Stimulated activated CD8-positive, alpha-beta memory T cell treated with anti-CD3 and anti-CD28 coated beads, Interleukin-12 subunit alpha, Interleukin-12 subunit beta, amount 100 ng/mL, for 4 hours (primary cell): ENCODE data around the gene GPLD1.

Experiments
- DNase-seq: peaks from one replicate; pipeline ENCODE4 v3.0.0-alpha.2; 2020; ENCODE audit warnings: low read depth

Gene GPLD1

GRCh38 chr6:24497254-24497970, 8.0 kb upstream of the GPLD1 start:
- no peak for DNase-seq

GRCh38 chr6:24494821-24495795, 5.7 kb upstream of the GPLD1 start, which contains the start of gene ALDH5A1:
ALDH5A1 (plus strand) TSS chr6:24494969; CDS start chr6:24494997, 28 bp downstream.
- peak; percentile 76 for DNase-seq

DNA sequence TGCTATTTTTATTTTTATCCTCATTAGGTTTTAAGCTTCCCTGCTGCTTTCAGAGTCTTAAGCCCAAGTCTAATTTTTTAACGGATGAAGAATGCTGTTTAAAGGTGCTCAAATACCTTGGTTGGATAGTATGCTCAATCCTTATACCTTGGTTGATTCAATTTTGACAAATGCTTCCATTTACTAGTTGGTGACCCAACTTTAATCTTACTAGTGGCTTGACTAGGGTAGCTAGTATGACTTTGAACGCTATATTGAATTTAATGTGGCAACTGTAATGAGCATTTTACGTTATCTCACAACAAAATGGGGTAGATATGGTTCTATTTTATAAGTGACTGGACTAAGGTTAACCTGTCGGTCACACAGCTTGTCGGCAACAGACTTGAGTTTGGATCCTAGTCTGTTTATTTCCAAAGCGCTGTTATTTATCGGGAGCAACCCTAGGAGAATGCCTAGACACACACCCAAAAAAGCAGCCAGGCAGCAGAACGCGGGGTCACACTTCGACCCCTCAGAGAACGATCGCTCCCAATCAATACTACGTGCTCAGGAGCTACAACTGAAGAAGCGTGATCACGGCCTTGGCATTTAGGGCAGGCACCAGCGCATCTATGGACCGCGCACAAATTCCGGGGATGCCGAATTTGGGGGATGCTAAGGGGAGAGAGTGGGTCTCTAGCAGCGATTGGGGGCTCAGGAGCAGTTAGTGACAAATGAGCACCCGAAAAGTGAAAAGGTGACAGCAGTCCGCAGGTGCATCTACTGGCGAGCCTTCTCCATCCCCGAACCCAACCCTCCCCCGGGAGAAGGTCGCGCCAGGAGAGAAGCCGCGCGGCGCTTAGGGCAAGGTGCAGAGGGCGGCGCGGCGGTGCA, 4.8 kb upstream of the GPLD1 start:
- no peak for DNase-seq

- DNase-seq, result no peak
These were observed 3.1 kb upstream of the GPLD1 start for GRCh38 chr6:24492475-24492874.

- no peak for DNase-seq
These were observed 1.6 kb upstream of the GPLD1 start for GRCh38 chr6:24490948-24491347.

GRCh38 chr6:24489881-24490280, 503 bp upstream of the GPLD1 start:
- no peak for DNase-seq

DNA sequence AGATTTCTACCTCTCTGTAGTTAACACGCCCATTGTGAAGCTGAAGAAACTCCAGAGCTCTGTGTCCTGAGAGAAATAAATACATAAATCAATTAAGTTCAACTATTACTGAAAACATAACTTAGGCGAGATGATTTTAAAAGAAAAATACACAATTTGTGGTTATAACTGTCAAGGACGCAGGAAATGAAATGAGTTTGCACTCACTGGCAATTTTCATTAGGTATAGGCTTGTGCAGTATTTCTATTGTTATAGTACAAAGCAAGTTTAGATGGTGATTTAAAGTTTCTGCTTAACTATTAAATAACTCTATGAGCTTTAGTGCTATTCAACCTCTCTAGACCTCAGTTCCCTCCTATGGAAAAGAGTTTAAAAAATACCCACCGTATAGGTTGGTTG, 3.3 kb downstream of the GPLD1 start:
- no peak for DNase-seq

- DNase-seq, result no peak
These were observed 4.6 kb downstream of the GPLD1 start for GRCh38 chr6:24484657-24485323.

GRCh38 chr6:24481449-24481848, 7.9 kb downstream of the GPLD1 start:
- DNase-seq, result no peak

DNA sequence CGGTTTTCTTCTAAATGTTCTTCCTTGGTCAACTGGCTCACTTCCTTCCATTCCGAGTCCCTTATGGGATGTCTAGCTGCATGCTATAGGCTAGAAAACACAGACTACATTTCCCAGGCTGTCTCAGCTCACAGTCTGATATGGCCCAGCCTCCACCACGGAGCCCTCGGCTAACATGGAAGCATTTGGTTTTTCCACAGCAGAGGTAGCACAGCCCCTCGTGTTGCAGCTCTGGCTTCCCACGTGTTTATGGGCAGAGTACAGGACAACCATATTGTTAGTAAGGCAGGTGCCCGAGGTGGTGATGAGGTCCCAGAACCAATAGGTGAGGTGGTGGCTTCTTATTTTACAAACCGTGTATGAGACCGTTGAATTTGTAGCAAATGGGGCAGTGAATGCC, 8.7 kb downstream of the GPLD1 start:
- no peak for DNase-seq

GRCh38 chr6:24478903-24479302, 10.5 kb downstream of the GPLD1 start:
- DNase-seq, result no peak

DNA sequence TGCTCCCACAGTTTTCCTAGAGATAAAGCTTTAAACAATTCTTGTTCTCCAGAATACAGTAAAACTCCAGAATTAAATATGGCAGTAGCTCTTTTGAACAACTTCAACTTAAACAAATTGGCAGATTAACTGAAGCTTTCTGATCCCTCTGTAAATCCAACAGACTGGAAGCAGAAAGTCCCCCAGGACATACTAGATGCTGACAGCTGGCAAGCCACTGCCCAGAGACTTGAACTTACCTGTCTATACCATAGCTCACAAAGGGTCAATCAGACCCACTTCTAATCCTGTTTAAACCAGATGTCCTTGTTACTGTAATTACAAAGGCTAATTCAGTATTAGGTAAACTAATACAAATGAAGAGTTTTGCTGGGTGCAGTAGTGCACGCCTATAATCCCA, 12.3 kb downstream of the GPLD1 start:
- no peak for DNase-seq

GRCh38 chr6:24476631-24477030, 12.7 kb downstream of the GPLD1 start:
- no peak for DNase-seq

DNA sequence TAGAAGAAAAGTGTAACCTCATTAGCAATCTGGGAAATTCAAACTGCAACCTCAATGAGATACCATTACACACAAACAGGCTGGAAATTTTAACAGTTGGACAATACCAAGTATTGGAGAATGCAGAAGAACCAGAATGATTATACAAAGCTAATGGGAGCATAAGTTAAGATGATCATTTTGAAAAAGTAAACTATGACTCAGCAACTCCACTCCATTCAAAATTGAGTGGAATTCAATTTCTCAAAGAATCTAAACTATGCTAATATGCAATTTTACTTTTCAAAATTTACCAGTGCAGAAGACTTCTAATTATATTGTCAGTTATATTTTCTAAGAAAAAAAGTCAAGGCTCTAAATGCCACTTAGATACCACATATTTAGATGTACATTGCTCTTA, 17.2 kb downstream of the GPLD1 start:
- no peak for DNase-seq

DNA sequence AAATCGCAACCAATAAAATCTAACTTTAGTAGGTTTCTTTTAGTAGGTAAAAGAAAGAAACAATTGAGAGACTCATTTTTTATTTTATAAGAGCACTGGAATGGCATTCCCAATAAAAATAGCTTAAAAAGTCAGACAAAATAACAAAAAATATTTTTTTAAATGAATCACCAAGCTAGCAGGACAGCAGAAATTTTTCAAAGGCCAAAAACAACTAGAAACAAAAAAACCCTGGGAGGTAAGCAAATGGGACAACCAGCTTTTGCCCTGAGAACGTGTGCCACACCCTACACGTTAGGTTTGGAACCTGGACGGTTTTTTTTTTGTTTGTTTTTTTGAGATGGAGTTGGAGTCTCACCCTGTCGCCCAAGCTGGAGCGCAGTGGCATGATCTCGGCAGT, 19.6 kb downstream of the GPLD1 start:
- DNase-seq, result no peak

- DNase-seq, result no peak
These were observed 24.9 kb downstream of the GPLD1 start for GRCh38 chr6:24464253-24465038.

- no peak for DNase-seq
These were observed 28.4 kb downstream of the GPLD1 start for GRCh38 chr6:24460966-24461365.

- DNase-seq, result no peak
These were observed 30.4 kb downstream of the GPLD1 start for GRCh38 chr6:24458941-24459340.

GRCh38 chr6:24458134-24458533, 31.2 kb downstream of the GPLD1 start:
- DNase-seq, result no peak

DNA sequence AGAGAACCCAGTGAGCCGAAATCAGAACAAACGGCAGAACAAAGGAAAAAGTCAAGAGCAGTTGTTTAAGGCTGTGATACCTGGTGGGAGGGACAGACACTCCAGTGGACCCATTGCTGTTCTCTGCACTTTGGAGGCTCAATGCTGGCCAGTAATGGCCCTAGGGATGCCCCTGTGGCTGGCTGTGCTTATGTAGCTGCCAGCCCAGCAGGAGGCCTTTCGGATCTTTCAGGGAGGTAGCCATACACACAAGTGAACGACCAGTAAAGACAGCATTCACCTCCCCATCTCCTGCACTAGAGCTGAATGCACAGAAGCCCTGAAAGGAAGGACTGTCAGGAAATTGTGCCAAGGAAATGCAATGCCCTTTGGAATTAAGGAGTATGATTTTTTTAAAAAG, 34.3 kb downstream of the GPLD1 start:
- no peak for DNase-seq

GRCh38 chr6:24454452-24454851, 34.9 kb downstream of the GPLD1 start:
- DNase-seq, result no peak
